SK-N-SH (cell line): Measurements from ENCODE around the gene DPYSL4. TPM values are rescaled to one million over a fixed set of nuclear protein-coding genes. Genes with fewer than 3 reads are reported as not detected.

ENCODE experiments used
- CTCF ChIA-PET: fragments of 300-600, 350-600 bp; formaldehyde crosslinking; extraction: SDS; loops from one replicate; lab custom pipeline; 2021; lab: Yijun Ruan, JAX
- POLR2A ChIA-PET: fragments of 350-600 bp; sonication (Branson Sonifier 250); formaldehyde crosslinking; extraction: SDS; loops from one replicate; lab custom pipeline; 2020; ENCODE audit warnings: antibody characterized with exemption, inconsistent platforms; lab: Yijun Ruan, JAX
- DNase-seq: peaks from one replicate; pipeline ENCODE4 v3.0.0; 2012
- H2AFZ ChIP-seq: fragments of 200-600 bp; sonication (generic); 2 replicates; pipeline ENCODE4 v1.8.1; 2016; ENCODE audit warnings: antibody characterized with exemption, mild to moderate bottlenecking, low read depth
- H3F3A ChIP-seq: fragments of 200-600 bp; sonication (generic); replicated peaks from 2 replicates; pipeline ENCODE3; 2016; ENCODE audit warnings: antibody characterized with exemption, mild to moderate bottlenecking; ENCODE audit not compliant: insufficient read depth
- H3K27ac ChIP-seq, 2 experiments: fragments of 200-500 bp in 1 of 2; fragments of 200-600 bp in 1 of 2; sonication (Bioruptor generic) in 1 of 2; sonication (generic), shearing (Covaris generic) in 1 of 2; 2 replicates each; pipeline versions ENCODE4 v1.5.1 to v1.6.1; 2014 to 2016; ENCODE audit warnings: low read depth in 2 of 2, inconsistent platforms in 1 of 2, low read length in 1 of 2, mild to moderate bottlenecking in 1 of 2, mixed read lengths in 1 of 2
- H3K27me3 ChIP-seq: fragments of 200-600 bp; sonication (generic), shearing (Covaris generic); 2 replicates; pipeline ENCODE4 v1.6.1; 2016; ENCODE audit warnings: mixed run types; ENCODE audit not compliant: insufficient read depth
- H3K36me3 ChIP-seq, 2 experiments: fragments of 200-500 bp in 1 of 2; fragments of 200-600 bp in 1 of 2; sonication (Bioruptor generic) in 1 of 2; sonication (generic) in 1 of 2; replicated peaks in 1 of 2; 2 replicates each; pipeline versions ENCODE3 to v1.5.1; 2014 to 2016; ENCODE audit warnings: low read length in 1 of 2, mild to moderate bottlenecking in 1 of 2; ENCODE audit not compliant: insufficient read depth in 2 of 2, control insufficient read depth in 1 of 2
- H3K4me1 ChIP-seq, 2 experiments: fragments of 200-500 bp in 1 of 2; fragments of 200-600 bp in 1 of 2; sonication (Bioruptor generic) in 1 of 2; sonication (generic), shearing (Covaris generic) in 1 of 2; 2 replicates each; pipeline versions ENCODE4 v1.5.1 to v1.6.1; 2014 to 2016; ENCODE audit warnings: low read depth in 1 of 2, low read length in 1 of 2, mixed run types in 1 of 2; ENCODE audit not compliant: insufficient read depth in 2 of 2, control insufficient read depth in 1 of 2
- H3K4me2 ChIP-seq: fragments of 200-600 bp; sonication (generic), shearing (Covaris generic); 2 replicates; pipeline ENCODE4 v1.6.1; 2017; ENCODE audit warnings: mixed run types
- H3K4me3 ChIP-seq, 2 experiments: fragments of 200-500 bp in 1 of 2; fragments of 200-600 bp in 1 of 2; sonication (Bioruptor generic) in 1 of 2; sonication (generic), shearing (Covaris generic) in 1 of 2; 2 replicates each; pipeline versions ENCODE4 v1.5.1 to v1.8.1; 2014 to 2016; ENCODE audit warnings: low read depth in 2 of 2, inconsistent platforms in 1 of 2, low read length in 1 of 2, mild to moderate bottlenecking in 1 of 2, mixed read lengths in 1 of 2, moderate library complexity in 1 of 2
- H3K79me2 ChIP-seq: fragments of 200-600 bp; sonication (generic); 2 replicates; pipeline ENCODE4 v1.8.1; 2017; ENCODE audit warnings: mild to moderate bottlenecking; ENCODE audit not compliant: insufficient read depth
- H3K9ac ChIP-seq: fragments of 200-600 bp; sonication (generic); 2 replicates; pipeline ENCODE4 v1.6.1; 2017; ENCODE audit warnings: mixed run types
- H3K9me2 ChIP-seq: fragments of 200-600 bp; sonication (generic); 2 replicates; pipeline ENCODE4 v1.6.1; 2017; ENCODE audit warnings: mixed run types
- H3K9me3 ChIP-seq: fragments of 200-600 bp; sonication (generic); 2 replicates; pipeline ENCODE4 v1.6.1; 2017; ENCODE audit warnings: mixed run types, mild to moderate bottlenecking, moderate library complexity
- H4K20me1 ChIP-seq: fragments of 200-600 bp; sonication (generic); 2 replicates; pipeline ENCODE4 v1.6.1; 2017; ENCODE audit warnings: mild to moderate bottlenecking, mixed run types; ENCODE audit not compliant: insufficient read depth
- ELF1 ChIP-seq: IDR thresholded peaks from 2 replicates; pipeline ENCODE4 v1.4.0; 2012
- EP300 ChIP-seq, 2 experiments: IDR thresholded peaks; 2 replicates each; pipeline versions ENCODE4 v1.4.0 to v1.6.1; 2012; ENCODE audit warnings: borderline replicate concordance in 1 of 2, low read depth in 1 of 2, low read length in 1 of 2
- EZH2phosphoT487 ChIP-seq: fragments of 200-600 bp; sonication (generic); IDR thresholded peaks from 2 replicates; pipeline ENCODE4 v1.6.1; 2017; ENCODE audit warnings: low read depth, mixed run types, mild to moderate bottlenecking, antibody characterized with exemption, moderate library complexity, borderline replicate concordance
- FOSL2 ChIP-seq: IDR thresholded peaks from 2 replicates; pipeline ENCODE4 v1.4.0; 2012; ENCODE audit warnings: low read depth, mild to moderate bottlenecking, moderate library complexity, borderline replicate concordance
- FOXM1 ChIP-seq: IDR thresholded peaks from 2 replicates; pipeline ENCODE4 v1.4.0; 2012; ENCODE audit warnings: low read depth, mild to moderate bottlenecking
- GATA2 ChIP-seq: sonication (generic); formaldehyde crosslinking; IDR thresholded peaks from 2 replicates; pipeline ENCODE4 v1.5.0; 2020; ENCODE audit warnings: mild to moderate bottlenecking, missing genetic modification reagents
- IRF3 ChIP-seq: fragments of 150-350 bp; IDR thresholded peaks from 2 replicates; pipeline ENCODE4 v1.6.1; 2016; ENCODE audit warnings: mild to moderate bottlenecking, low read depth, low read length
- JUND ChIP-seq: IDR thresholded peaks from 2 replicates; pipeline ENCODE4 v1.4.0; 2012
- MAX ChIP-seq: IDR thresholded peaks from 2 replicates; pipeline ENCODE4 v1.4.0; 2012; ENCODE audit warnings: low read depth
- MEF2A ChIP-seq: IDR thresholded peaks from 2 replicates; pipeline ENCODE4 v1.4.0; 2012; ENCODE audit warnings: low read depth, borderline replicate concordance
- MXI1 ChIP-seq: IDR thresholded peaks from 2 replicates; pipeline ENCODE4 v1.6.1; 2012; ENCODE audit warnings: mild to moderate bottlenecking, low read depth, low read length, improper control_type of control experiment
- POLR2AphosphoS5 ChIP-seq: IDR thresholded peaks from 2 replicates; pipeline ENCODE4 v1.6.1; 2012; ENCODE audit warnings: low read depth, low read length
- RAD21 ChIP-seq: IDR thresholded peaks from 2 replicates; pipeline ENCODE4 v1.6.1; 2012; ENCODE audit warnings: mild to moderate bottlenecking, low read length
- TCF12 ChIP-seq: IDR thresholded peaks from 2 replicates; pipeline ENCODE4 v1.4.0; 2012
- TEAD4 ChIP-seq: IDR thresholded peaks from 2 replicates; pipeline ENCODE4 v1.4.0; 2012; ENCODE audit warnings: mild to moderate bottlenecking, borderline replicate concordance; ENCODE audit not compliant: insufficient read depth
- USF1 ChIP-seq: IDR thresholded peaks from 2 replicates; pipeline ENCODE4 v1.4.0; 2012; ENCODE audit warnings: low read depth, borderline replicate concordance
- USF2 ChIP-seq: fragments of 150-350 bp; IDR thresholded peaks from 2 replicates; pipeline ENCODE4 v1.6.1; 2017; ENCODE audit warnings: antibody characterized with exemption, low read length, low read depth, borderline replicate concordance
- ZBTB33 ChIP-seq: IDR thresholded peaks from 2 replicates; pipeline ENCODE4 v1.4.0; 2012; ENCODE audit warnings: low read depth, borderline replicate concordance
- WGBS: methylation state at CpG from one replicate; pipeline ENCODE4 v1.1.6; 2017; ENCODE audit warnings: low lambda C conversion rate; 5-methylcytosine and 5-hydroxymethylcytosine counted together
- polyA plus RNA-seq, 3 experiments: library from polyadenylated mRNA; depleted of rRNA; stranded (reverse); fragments of >200 nt; gene quantifications; 2 replicates each; pipeline ENCODE4 v1.2.3, GENCODE V29; 2012
- TF ChIP-seq, protein P1 (sequence below): IDR thresholded peaks from 2 replicates; pipeline ENCODE4 v1.6.1; 2012; ENCODE audit warnings: mild to moderate bottlenecking, low read depth, low read length, moderate library complexity
- TF ChIP-seq, protein P2 (sequence below): fragments of 200-600 bp; sonication (generic); IDR thresholded peaks from 2 replicates; pipeline ENCODE4 v1.6.1; 2017; ENCODE audit warnings: antibody characterized with exemption, mild to moderate bottlenecking, moderate library complexity

Gene DPYSL4
- polyA plus RNA-seq, 1 of the 3 experiments (the other 2 are of a cell fraction): 21.8 TPM

- no peak for TF ChIP-seq IRF3
- TF ChIP-seq USF1: no peak
- TF ChIP-seq, protein P1, sequence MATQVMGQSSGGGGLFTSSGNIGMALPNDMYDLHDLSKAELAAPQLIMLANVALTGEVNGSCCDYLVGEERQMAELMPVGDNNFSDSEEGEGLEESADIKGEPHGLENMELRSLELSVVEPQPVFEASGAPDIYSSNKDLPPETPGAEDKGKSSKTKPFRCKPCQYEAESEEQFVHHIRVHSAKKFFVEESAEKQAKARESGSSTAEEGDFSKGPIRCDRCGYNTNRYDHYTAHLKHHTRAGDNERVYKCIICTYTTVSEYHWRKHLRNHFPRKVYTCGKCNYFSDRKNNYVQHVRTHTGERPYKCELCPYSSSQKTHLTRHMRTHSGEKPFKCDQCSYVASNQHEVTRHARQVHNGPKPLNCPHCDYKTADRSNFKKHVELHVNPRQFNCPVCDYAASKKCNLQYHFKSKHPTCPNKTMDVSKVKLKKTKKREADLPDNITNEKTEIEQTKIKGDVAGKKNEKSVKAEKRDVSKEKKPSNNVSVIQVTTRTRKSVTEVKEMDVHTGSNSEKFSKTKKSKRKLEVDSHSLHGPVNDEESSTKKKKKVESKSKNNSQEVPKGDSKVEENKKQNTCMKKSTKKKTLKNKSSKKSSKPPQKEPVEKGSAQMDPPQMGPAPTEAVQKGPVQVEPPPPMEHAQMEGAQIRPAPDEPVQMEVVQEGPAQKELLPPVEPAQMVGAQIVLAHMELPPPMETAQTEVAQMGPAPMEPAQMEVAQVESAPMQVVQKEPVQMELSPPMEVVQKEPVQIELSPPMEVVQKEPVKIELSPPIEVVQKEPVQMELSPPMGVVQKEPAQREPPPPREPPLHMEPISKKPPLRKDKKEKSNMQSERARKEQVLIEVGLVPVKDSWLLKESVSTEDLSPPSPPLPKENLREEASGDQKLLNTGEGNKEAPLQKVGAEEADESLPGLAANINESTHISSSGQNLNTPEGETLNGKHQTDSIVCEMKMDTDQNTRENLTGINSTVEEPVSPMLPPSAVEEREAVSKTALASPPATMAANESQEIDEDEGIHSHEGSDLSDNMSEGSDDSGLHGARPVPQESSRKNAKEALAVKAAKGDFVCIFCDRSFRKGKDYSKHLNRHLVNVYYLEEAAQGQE: no peak
- TF ChIP-seq POLR2AphosphoS5: no peak
- no peak for TF ChIP-seq EP300 (IDR thresholded peaks at IDR 0.05; ENCODE audit: borderline replicate concordance in 1 of 2, low read depth in 1 of 2, low read length in 1 of 2)
- no peak for TF ChIP-seq TEAD4
- TF ChIP-seq RAD21: no peak
Observed at GRCh38 chr10:132246296-132246695, 59.5 kb downstream of the DPYSL4 start (continued).

DNA sequence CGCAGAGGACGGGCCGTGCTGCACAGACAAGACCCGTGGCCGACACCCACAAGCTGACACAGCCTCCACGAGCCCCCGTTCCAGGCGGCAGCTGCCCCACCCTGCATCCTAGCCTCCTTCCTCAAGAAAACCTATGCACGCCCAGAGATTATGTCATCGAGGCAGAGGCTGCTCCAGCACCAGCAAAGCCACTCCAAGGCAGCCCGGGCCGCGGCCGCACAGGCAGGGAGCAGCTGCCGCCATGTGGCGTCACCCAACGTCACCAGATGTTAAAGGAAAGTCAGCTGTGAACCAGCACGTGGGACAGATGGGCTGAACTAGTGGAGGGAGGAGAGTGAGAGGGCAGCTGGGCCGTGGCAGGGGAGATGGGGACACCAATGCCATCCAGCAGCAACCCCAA is 61.2 kb downstream of the DPYSL4 start:
- Histone ChIP-seq H3K4me1 (peaks cover 0 to 28% of the 10 kb centered on the region in 2 experiments; a peak in 1 of 4 replicates), H4K20me1 (no peaks in the 10 kb centered on the region), H3K9me3 (no peaks in the 10 kb centered on the region), H3K4me3 (no peak overlapping the region), H3K27ac (no peak overlapping the region), H3K27me3 (no peaks in the 10 kb centered on the region), H3K36me3 (no peaks in the 10 kb centered on the region), H3F3A (no peaks in the 10 kb centered on the region), H3K4me2 (no peak overlapping the region), H3K79me2 (no peaks in the 10 kb centered on the region), H3K9me2 (no peaks in the 10 kb centered on the region), H2AFZ (no peak overlapping the region), H3K9ac (no peak overlapping the region)
- POLR2A ChIA-PET: no interaction called here
- 75% methylated on average over 18 of the region's 19 CpGs for WGBS
- DNase-seq: no peak
- CTCF ChIA-PET: interaction anchor here (0.9 to 1.4 kb wide), 2 partner anchors 112 to 206 kb away, joined by 3 to 4 read pairs; no protein-coding TSS in a partner anchor
- TF ChIP-seq ZBTB33 (no peak), RAD21 (no peak), USF2 (no peak), EZH2phosphoT487 (no peak), USF1 (no peak), MAX (no peak), MXI1 (no peak), ELF1 (no peak), MEF2A (no peak), TCF12 (no peak), FOSL2 (no peak), TEAD4 (no peak), FOXM1 (no peak), JUND (no peak), GATA2 (CRISPR knock-in tag) (no peak), EP300 (IDR thresholded peaks at IDR 0.05; ENCODE audit: borderline replicate concordance in 1 of 2, low read depth in 1 of 2, low read length in 1 of 2) (no peak)
- TF ChIP-seq, protein P2, sequence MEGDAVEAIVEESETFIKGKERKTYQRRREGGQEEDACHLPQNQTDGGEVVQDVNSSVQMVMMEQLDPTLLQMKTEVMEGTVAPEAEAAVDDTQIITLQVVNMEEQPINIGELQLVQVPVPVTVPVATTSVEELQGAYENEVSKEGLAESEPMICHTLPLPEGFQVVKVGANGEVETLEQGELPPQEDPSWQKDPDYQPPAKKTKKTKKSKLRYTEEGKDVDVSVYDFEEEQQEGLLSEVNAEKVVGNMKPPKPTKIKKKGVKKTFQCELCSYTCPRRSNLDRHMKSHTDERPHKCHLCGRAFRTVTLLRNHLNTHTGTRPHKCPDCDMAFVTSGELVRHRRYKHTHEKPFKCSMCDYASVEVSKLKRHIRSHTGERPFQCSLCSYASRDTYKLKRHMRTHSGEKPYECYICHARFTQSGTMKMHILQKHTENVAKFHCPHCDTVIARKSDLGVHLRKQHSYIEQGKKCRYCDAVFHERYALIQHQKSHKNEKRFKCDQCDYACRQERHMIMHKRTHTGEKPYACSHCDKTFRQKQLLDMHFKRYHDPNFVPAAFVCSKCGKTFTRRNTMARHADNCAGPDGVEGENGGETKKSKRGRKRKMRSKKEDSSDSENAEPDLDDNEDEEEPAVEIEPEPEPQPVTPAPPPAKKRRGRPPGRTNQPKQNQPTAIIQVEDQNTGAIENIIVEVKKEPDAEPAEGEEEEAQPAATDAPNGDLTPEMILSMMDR: no peak
